K562 (cell line): ENCODE results near the gene NUDT15. TPM values are rescaled to one million over a fixed set of nuclear protein-coding genes. Genes with fewer than 3 reads are reported as not detected.

ENCODE experiments used
- ADNP ChIP-seq: fragments of 200-800 bp; sonication (Bioruptor generic); IDR thresholded peaks from 2 replicates; pipeline ENCODE4 v1.6.1; 2016; ENCODE audit warnings: missing genetic modification characterization, missing compliant biosample characterization
- ATF1 ChIP-seq, 2 experiments: fragments of 450-650 bp in 1 of 2; IDR thresholded peaks; 2 replicates each; pipeline ENCODE4 v1.6.1; 2016; ENCODE audit warnings: missing compliant biosample characterization in 1 of 2, missing genetic modification characterization in 1 of 2
- FOSL1 ChIP-seq: fragments of 200-800 bp; sonication (Bioruptor generic); conservative IDR thresholded peaks from 2 replicates; pipeline ENCODE4 v1.6.1; 2016; ENCODE audit warnings: missing genetic modification characterization, missing compliant biosample characterization
- FOXK2 ChIP-seq, 2 experiments: fragments of 450-650 bp; IDR thresholded peaks in 1 of 2; conservative IDR thresholded peaks in 1 of 2; 2 replicates each; pipeline ENCODE4 v1.6.1; 2016; ENCODE audit warnings: low read depth in 2 of 2, mild to moderate bottlenecking in 1 of 2
- GABPB2 ChIP-seq: fragments of 250-450 bp; sonication (Bioruptor Pico); conservative IDR thresholded peaks from 2 replicates; pipeline ENCODE4 v1.5.1; 2021; ENCODE audit warnings: mild to moderate bottlenecking
- HMGN3 ChIP-seq: IDR thresholded peaks from 2 replicates; pipeline ENCODE4 v1.6.1; 2011; ENCODE audit warnings: borderline replicate concordance, low read depth, mild to moderate bottlenecking, mixed read lengths, low read length; ENCODE audit not compliant: insufficient read length; ENCODE audit errors: extremely low read depth
- IFI16 ChIP-seq: fragments of 250-450 bp; sonication (Bioruptor Pico); IDR thresholded peaks from 2 replicates; pipeline ENCODE4 v2.1.2; 2022; ENCODE audit warnings: mild to moderate bottlenecking, inconsistent platforms
- KHSRP ChIP-seq: fragments of 450-650 bp; IDR thresholded peaks from 2 replicates; pipeline ENCODE4 v1.6.1; 2017
- RBFOX2 ChIP-seq: fragments of 200-400 bp; formaldehyde crosslinking; IDR thresholded peaks from 2 replicates; pipeline ENCODE4 v1.6.1; 2017; ENCODE audit warnings: low read depth, mild to moderate bottlenecking, low read length, moderate library complexity
- SIN3B ChIP-seq: fragments of 450-650 bp; IDR thresholded peaks from 2 replicates; pipeline ENCODE4 v1.6.1; 2017; ENCODE audit warnings: low read depth, mild to moderate bottlenecking, moderate library complexity
- SMARCC2 ChIP-seq: fragments of 450-650 bp; IDR thresholded peaks from 2 replicates; pipeline ENCODE4 v1.6.1; 2017; ENCODE audit warnings: antibody characterized with exemption, moderate library complexity, mild to moderate bottlenecking, low read depth
- SNAPC5 ChIP-seq: fragments of 250-450 bp; sonication (Bioruptor Pico); IDR thresholded peaks from 2 replicates; pipeline ENCODE4 v1.8.0; 2021; ENCODE audit warnings: moderate library complexity, mild to moderate bottlenecking, inconsistent platforms
- SRF ChIP-seq, 2 experiments: fragments of 250-450, 450-650 bp in 1 of 2; sonication (Bioruptor Pico) in 1 of 2; sonication (generic) in 1 of 2; formaldehyde crosslinking; IDR thresholded peaks; 2 replicates each; pipeline versions ENCODE4 v1.5.0 to v1.5.1; 2020 to 2022; ENCODE audit warnings: mild to moderate bottlenecking in 1 of 2, missing genetic modification reagents in 1 of 2
- TSC22D4 ChIP-seq: fragments of 450-650 bp; IDR thresholded peaks from 2 replicates; pipeline ENCODE4 v1.6.1; 2016; ENCODE audit warnings: missing genetic modification characterization, missing biosample characterization, control low read depth
- U2AF2 ChIP-seq: fragments of 200-400 bp; formaldehyde crosslinking; optimal IDR thresholded peaks from 2 replicates; pipeline ENCODE3; 2017; ENCODE audit warnings: low read depth, mild to moderate bottlenecking, low read length
- ZNF280A ChIP-seq: fragments of 450-650 bp; IDR thresholded peaks from 2 replicates; pipeline ENCODE4 v1.6.1; 2018; ENCODE audit warnings: mild to moderate bottlenecking, low read depth; ENCODE audit not compliant: partially characterized antibody
- ZNF316 ChIP-seq: fragments of 450-650 bp; IDR thresholded peaks from 2 replicates; pipeline ENCODE4 v1.6.1; 2016
- ZNF318 ChIP-seq, 2 experiments: fragments of 450-650 bp; IDR thresholded peaks; 2 replicates each; pipeline ENCODE4 v1.6.1; 2016; ENCODE audit warnings: mild to moderate bottlenecking in 2 of 2, borderline replicate concordance in 1 of 2, low read depth in 1 of 2, moderate library complexity in 1 of 2
- polyA plus RNA-seq, 8 experiments: library from polyadenylated mRNA; depleted of rRNA in 4 of 8; stranded (reverse) in 5 of 8; unstranded in 3 of 8; fragments of >200 nt; fragmentation: Nextera tagmentation in 2 of 8; fragmentation: Illumina TruSeq in 1 of 8; extraction: Ambion mirVana in 2 of 8; extraction: Trizol in 1 of 8; gene quantifications; 2 replicates each; pipeline versions ENCODE4 v1.2.1 to v1.2.3, GENCODE V29; 2011 to 2014; ENCODE audit warnings: inconsistent platforms in 1 of 8, missing spikeins in 1 of 8
- total RNA-seq, 7 experiments: library from RNA; depleted of rRNA in 6 of 7; stranded (reverse); fragments of >200 nt in 6 of 7; fragmentation: Illumina TruSeq in 2 of 7; extraction: Trizol in 2 of 7; gene quantifications; 2 replicates each; pipeline versions ENCODE4 v1.2.1 to v1.2.3, GENCODE V29; 2011 to 2021; ENCODE audit warnings: low replicate concordance in 1 of 7

Gene NUDT15
- total and polyA plus RNA-seq, 9 of the 15 experiments (the other 6 are each of a cell fraction or from before 2014, with no cell fraction given) = 14.2 to 26.9 (median 21.6) TPM

DNA sequence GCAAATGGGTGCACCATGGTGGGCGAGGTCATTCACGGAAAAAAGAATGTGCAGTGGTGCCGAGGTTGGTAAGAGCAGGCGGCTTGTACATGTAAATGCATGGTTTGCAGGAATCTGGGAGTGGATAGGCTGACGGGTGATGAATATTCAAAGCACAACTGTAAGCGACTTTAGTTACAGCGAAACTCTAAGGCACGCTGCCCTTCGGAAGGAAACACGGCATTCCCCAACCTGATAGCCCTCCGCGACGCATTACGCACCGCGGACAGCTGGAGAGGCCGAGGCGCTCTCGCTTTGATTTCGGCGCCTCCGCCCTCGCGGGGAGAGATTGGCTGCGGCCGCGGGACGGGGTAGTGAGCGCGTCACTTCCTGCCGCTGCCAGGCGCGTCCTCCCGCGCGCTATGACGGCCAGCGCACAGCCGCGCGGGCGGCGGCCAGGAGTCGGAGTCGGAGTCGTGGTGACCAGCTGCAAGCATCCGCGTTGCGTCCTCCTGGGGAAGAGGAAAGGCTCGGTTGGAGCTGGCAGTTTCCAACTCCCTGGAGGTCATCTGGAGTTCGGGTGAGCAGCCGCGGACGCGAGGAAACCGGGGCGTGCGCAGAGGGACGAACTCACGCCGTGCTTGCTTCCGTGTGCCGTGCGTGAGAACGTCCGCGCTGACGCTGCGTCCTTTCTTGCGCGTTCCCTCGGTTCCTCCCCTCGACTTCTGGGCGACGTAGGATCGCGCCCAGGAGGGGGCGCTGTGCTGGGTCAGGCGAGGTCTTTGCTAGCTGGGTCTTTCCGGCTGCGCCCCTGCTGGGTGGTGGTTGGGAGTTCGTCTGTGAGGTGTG is at the start of gene NUDT15 (continued):
- peak; percentile 28; the same call in 1 of the 2 replicates for TF ChIP-seq ZNF316
- TF ChIP-seq ADNP (tag) = no peak
- TF ChIP-seq ATF1 (CRISPR knock-in tag; IDR thresholded peaks at IDR 0.05) = peak; percentile 52
- peak; percentile 96 for TF ChIP-seq ATF1 (tag; IDR thresholded peaks at IDR 0.05)
- no peak for TF ChIP-seq SMARCC2
- no peak for TF ChIP-seq TSC22D4
- no peak for TF ChIP-seq FOSL1 (tag)
- no peak for TF ChIP-seq SNAPC5 (CRISPR knock-in tag)
- TF ChIP-seq U2AF2 = no peak
- peak; percentile 97 for TF ChIP-seq RBFOX2
- TF ChIP-seq SRF (CRISPR knock-in tag; IDR thresholded peaks at IDR 0.05) = peak in 1 of 2 experiments; percentile 22; a peak in 1 of 4 replicates
- peak; percentile 55 for TF ChIP-seq SIN3B
- TF ChIP-seq GABPB2 (CRISPR knock-in tag) = no peak
- no peak for TF ChIP-seq KHSRP
- no peak for TF ChIP-seq ZNF280A
- no peak for TF ChIP-seq IFI16 (CRISPR knock-in tag)
- peak in 1 of 2 experiments; percentile 57; a peak in 1 of 4 replicates for TF ChIP-seq FOXK2 (conservative IDR thresholded peaks at IDR 0.05 in 1 of 2, IDR thresholded peaks at IDR 0.05 in 1 of 2; ENCODE audit: low read depth in 2 of 2)
- no peak for TF ChIP-seq ZNF318 (IDR thresholded peaks at IDR 0.05; ENCODE audit: borderline replicate concordance in 1 of 2, low read depth in 1 of 2)
- peak; percentile 40 for TF ChIP-seq HMGN3
